Activated naive CD8-positive, alpha-beta T cell (primary cell): ENCODE results near the gene APLNR.

Experiments used
- H3K27ac Mint-ChIP-seq: one replicate; pipeline ENCODE4 v1.8.0; 2021; ENCODE audit warnings: mixed read lengths
- H3K27me3 Mint-ChIP-seq: one replicate; pipeline ENCODE4 v1.8.0; 2021; ENCODE audit warnings: mixed read lengths
- H3K36me3 Mint-ChIP-seq: one replicate; pipeline ENCODE4 v1.8.0; 2021; ENCODE audit warnings: mixed read lengths
- H3K4me1 Mint-ChIP-seq: one replicate; pipeline ENCODE4 v1.8.0; 2021; ENCODE audit warnings: low read depth, mixed read lengths
- H3K4me3 Mint-ChIP-seq: one replicate; pipeline ENCODE4 v1.8.0; 2021; ENCODE audit warnings: mild to moderate bottlenecking, mixed read lengths
- H3K9me3 Mint-ChIP-seq: one replicate; pipeline ENCODE4 v1.8.0; 2021; ENCODE audit warnings: low read depth, mixed read lengths

The APLNR gene

GRCh38 chr11:57263351-57263750 lies 26.3 kb upstream of the APLNR start:
- Mint-ChIP-seq H3K27me3 (peaks cover 10% of the 10 kb centered on the region), H3K9me3 (peaks cover 11% of the 10 kb centered on the region), H3K4me1 (no peaks in the 10 kb centered on the region), H3K27ac (no peak overlapping the region), H3K4me3 (no peak overlapping the region), H3K36me3 (no peaks in the 10 kb centered on the region)

GRCh38 chr11:57262157-57262556 lies 25.1 kb upstream of the APLNR start:
- Mint-ChIP-seq H3K27me3 (peaks cover 10% of the 10 kb centered on the region), H3K4me1 (no peaks in the 10 kb centered on the region), H3K27ac (no peak overlapping the region), H3K36me3 (no peaks in the 10 kb centered on the region), H3K4me3 (no peak overlapping the region), H3K9me3 (peaks cover 7% of the 10 kb centered on the region)

- Mint-ChIP-seq H3K4me1 (no peaks in the 10 kb centered on the region), H3K27me3 (peaks cover 10% of the 10 kb centered on the region), H3K4me3 (no peak overlapping the region), H3K9me3 (peaks cover 5% of the 10 kb centered on the region), H3K36me3 (no peaks in the 10 kb centered on the region), H3K27ac (no peak overlapping the region)
Observed at GRCh38 chr11:57260937-57261783, 24.1 kb upstream of the APLNR start.

- H3K27ac Mint-ChIP-seq = no peak overlapping the region
- no peak overlapping the region for H3K4me3 Mint-ChIP-seq
- H3K4me1 Mint-ChIP-seq = no peaks in the 10 kb centered on the region
- no peaks in the 10 kb centered on the region for H3K36me3 Mint-ChIP-seq
- peaks cover 4% of the 10 kb centered on the region for H3K9me3 Mint-ChIP-seq
- H3K27me3 Mint-ChIP-seq = peaks cover 15% of the 10 kb centered on the region
Observed at GRCh38 chr11:57256119-57256518, 19.1 kb upstream of the APLNR start.

- H3K4me3 Mint-ChIP-seq = no peak overlapping the region
- H3K4me1 Mint-ChIP-seq = no peaks in the 10 kb centered on the region
- peaks cover 17% of the 10 kb centered on the region for H3K27me3 Mint-ChIP-seq
- H3K9me3 Mint-ChIP-seq = peaks cover 4% of the 10 kb centered on the region
- H3K27ac Mint-ChIP-seq = no peak overlapping the region
- no peaks in the 10 kb centered on the region for H3K36me3 Mint-ChIP-seq
Observed at GRCh38 chr11:57255618-57256017, 18.6 kb upstream of the APLNR start.

- H3K36me3 Mint-ChIP-seq = no peaks in the 10 kb centered on the region
- peaks cover 4% of the 10 kb centered on the region for H3K9me3 Mint-ChIP-seq
- H3K4me1 Mint-ChIP-seq = no peaks in the 10 kb centered on the region
- H3K27me3 Mint-ChIP-seq = peaks cover 19% of the 10 kb centered on the region
- no peak overlapping the region for H3K4me3 Mint-ChIP-seq
- no peak overlapping the region for H3K27ac Mint-ChIP-seq
Observed at GRCh38 chr11:57254631-57255030, 17.6 kb upstream of the APLNR start.

- H3K4me3 Mint-ChIP-seq = no peak overlapping the region
- no peaks in the 10 kb centered on the region for H3K36me3 Mint-ChIP-seq
- no peaks in the 10 kb centered on the region for H3K4me1 Mint-ChIP-seq
- no peak overlapping the region for H3K27ac Mint-ChIP-seq
- peaks cover 22% of the 10 kb centered on the region for H3K27me3 Mint-ChIP-seq
- peaks cover 4% of the 10 kb centered on the region for H3K9me3 Mint-ChIP-seq
Observed at GRCh38 chr11:57251491-57252104, 14.5 kb upstream of the APLNR start.

GRCh38 chr11:57251037-57251436 lies 14.0 kb upstream of the APLNR start:
- H3K27ac Mint-ChIP-seq = no peak overlapping the region
- no peaks in the 10 kb centered on the region for H3K4me1 Mint-ChIP-seq
- peaks cover 22% of the 10 kb centered on the region for H3K27me3 Mint-ChIP-seq
- H3K36me3 Mint-ChIP-seq = no peaks in the 10 kb centered on the region
- H3K4me3 Mint-ChIP-seq = no peak overlapping the region
- peaks cover 1% of the 10 kb centered on the region for H3K9me3 Mint-ChIP-seq

- Mint-ChIP-seq H3K27ac (no peak overlapping the region), H3K4me1 (peaks cover 4% of the 10 kb centered on the region), H3K27me3 (peaks cover 22% of the 10 kb centered on the region), H3K4me3 (no peak overlapping the region), H3K36me3 (no peaks in the 10 kb centered on the region), H3K9me3 (no peaks in the 10 kb centered on the region)
Observed at GRCh38 chr11:57249384-57250319, 12.6 kb upstream of the APLNR start.

GRCh38 chr11:57248780-57249383 lies 11.8 kb upstream of the APLNR start:
- Mint-ChIP-seq H3K36me3 (no peaks in the 10 kb centered on the region), H3K27me3 (peaks cover 20% of the 10 kb centered on the region), H3K4me1 (peaks cover 7% of the 10 kb centered on the region), H3K9me3 (no peaks in the 10 kb centered on the region), H3K4me3 (no peak overlapping the region), H3K27ac (no peak overlapping the region)

- Mint-ChIP-seq H3K4me3 (no peak overlapping the region), H3K27ac (no peak overlapping the region), H3K27me3 (peaks cover 8% of the 10 kb centered on the region), H3K9me3 (no peaks in the 10 kb centered on the region), H3K36me3 (no peaks in the 10 kb centered on the region), H3K4me1 (peaks cover 7% of the 10 kb centered on the region)
Observed at GRCh38 chr11:57244911-57245310, 7.9 kb upstream of the APLNR start.

GRCh38 chr11:57241353-57241972 lies 4.4 kb upstream of the APLNR start:
- Mint-ChIP-seq H3K27ac (no peak overlapping the region), H3K27me3 (peaks cover 19% of the 10 kb centered on the region), H3K36me3 (no peaks in the 10 kb centered on the region), H3K9me3 (no peaks in the 10 kb centered on the region), H3K4me3 (no peak overlapping the region), H3K4me1 (peaks cover 12% of the 10 kb centered on the region)

- Mint-ChIP-seq H3K9me3 (no peaks in the 10 kb centered on the region), H3K4me1 (peaks cover 12% of the 10 kb centered on the region), H3K36me3 (no peaks in the 10 kb centered on the region), H3K4me3 (no peak overlapping the region), H3K27ac (no peak overlapping the region), H3K27me3 (peaks cover 23% of the 10 kb centered on the region)
Observed at GRCh38 chr11:57240757-57241156, 3.7 kb upstream of the APLNR start.

GRCh38 chr11:57240007-57240406 lies 3.0 kb upstream of the APLNR start:
- no peaks in the 10 kb centered on the region for H3K9me3 Mint-ChIP-seq
- peaks cover 11% of the 10 kb centered on the region for H3K4me1 Mint-ChIP-seq
- no peak overlapping the region for H3K4me3 Mint-ChIP-seq
- H3K27ac Mint-ChIP-seq = no peak overlapping the region
- no peaks in the 10 kb centered on the region for H3K36me3 Mint-ChIP-seq
- H3K27me3 Mint-ChIP-seq = peaks cover 29% of the 10 kb centered on the region
